Measurements from ENCODE around the gene DHX32.

Gene DHX32

DNA sequence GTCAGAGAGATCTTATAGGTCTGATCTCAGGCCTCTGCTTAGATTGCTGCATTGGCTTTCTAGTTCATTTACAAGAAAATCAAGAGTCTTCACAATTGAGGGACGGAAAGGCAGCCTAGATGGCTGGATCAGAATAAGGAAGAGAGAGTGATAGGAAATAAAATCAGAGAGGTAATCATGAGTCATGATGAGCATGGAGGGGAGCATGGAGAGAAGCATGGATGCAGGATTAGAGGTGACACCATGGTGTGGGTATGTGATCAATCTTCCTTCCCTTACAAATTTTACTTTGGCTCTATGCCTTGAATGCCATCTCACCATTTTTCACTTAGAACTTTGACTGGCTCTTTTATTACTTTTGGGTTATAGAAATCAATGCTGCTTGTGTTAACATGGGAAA lies 56.4 kb downstream of the DHX32 start:
- peak overlapping the region; percentile 99 for H3K4me3 ChIP-seq (ENCODE audit: low read length)
- TF ChIP-seq, protein P1, sequence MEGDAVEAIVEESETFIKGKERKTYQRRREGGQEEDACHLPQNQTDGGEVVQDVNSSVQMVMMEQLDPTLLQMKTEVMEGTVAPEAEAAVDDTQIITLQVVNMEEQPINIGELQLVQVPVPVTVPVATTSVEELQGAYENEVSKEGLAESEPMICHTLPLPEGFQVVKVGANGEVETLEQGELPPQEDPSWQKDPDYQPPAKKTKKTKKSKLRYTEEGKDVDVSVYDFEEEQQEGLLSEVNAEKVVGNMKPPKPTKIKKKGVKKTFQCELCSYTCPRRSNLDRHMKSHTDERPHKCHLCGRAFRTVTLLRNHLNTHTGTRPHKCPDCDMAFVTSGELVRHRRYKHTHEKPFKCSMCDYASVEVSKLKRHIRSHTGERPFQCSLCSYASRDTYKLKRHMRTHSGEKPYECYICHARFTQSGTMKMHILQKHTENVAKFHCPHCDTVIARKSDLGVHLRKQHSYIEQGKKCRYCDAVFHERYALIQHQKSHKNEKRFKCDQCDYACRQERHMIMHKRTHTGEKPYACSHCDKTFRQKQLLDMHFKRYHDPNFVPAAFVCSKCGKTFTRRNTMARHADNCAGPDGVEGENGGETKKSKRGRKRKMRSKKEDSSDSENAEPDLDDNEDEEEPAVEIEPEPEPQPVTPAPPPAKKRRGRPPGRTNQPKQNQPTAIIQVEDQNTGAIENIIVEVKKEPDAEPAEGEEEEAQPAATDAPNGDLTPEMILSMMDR (conservative IDR thresholded peaks at IDR 0.05; ENCODE audit: low read length): no peak
- peak; percentile 28 for DNase-seq (ENCODE audit: low read depth)

DNA sequence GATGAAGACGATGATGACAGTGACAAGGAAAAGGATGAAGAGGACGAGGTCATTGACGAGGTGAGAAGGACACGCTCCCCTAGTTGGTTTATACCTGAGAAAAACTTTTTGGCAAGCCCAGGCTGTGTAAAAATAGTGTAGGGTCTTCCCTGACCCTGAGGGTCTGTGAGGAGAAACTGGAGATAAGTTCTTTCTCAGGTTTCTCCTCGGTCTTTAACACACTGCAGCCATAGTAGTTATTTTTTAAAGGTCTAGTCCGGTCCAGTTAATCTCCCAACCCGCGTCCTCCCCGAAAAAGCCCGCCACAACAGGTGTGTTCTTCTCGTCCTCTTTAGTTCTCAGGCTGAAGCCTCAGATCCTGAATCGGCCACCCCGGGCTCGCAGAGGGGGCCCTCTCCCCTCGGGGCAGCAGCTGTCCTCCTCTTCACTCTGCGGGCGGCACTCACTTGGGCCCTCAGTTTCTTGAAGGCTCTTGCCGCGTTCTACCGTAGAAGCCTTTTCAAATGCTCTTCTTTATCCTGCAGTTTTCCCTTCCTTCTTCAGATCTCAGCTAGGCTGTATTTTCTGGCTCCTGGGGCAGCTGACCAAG lies 57.3 kb downstream of the DHX32 start:
- TF ChIP-seq, protein P1 (conservative IDR thresholded peaks at IDR 0.05; ENCODE audit: low read length): no peak
- H3K4me3 ChIP-seq (ENCODE audit: low read length): peak overlapping the region; percentile 99
- no peak for DNase-seq (ENCODE audit: low read depth)

DNA sequence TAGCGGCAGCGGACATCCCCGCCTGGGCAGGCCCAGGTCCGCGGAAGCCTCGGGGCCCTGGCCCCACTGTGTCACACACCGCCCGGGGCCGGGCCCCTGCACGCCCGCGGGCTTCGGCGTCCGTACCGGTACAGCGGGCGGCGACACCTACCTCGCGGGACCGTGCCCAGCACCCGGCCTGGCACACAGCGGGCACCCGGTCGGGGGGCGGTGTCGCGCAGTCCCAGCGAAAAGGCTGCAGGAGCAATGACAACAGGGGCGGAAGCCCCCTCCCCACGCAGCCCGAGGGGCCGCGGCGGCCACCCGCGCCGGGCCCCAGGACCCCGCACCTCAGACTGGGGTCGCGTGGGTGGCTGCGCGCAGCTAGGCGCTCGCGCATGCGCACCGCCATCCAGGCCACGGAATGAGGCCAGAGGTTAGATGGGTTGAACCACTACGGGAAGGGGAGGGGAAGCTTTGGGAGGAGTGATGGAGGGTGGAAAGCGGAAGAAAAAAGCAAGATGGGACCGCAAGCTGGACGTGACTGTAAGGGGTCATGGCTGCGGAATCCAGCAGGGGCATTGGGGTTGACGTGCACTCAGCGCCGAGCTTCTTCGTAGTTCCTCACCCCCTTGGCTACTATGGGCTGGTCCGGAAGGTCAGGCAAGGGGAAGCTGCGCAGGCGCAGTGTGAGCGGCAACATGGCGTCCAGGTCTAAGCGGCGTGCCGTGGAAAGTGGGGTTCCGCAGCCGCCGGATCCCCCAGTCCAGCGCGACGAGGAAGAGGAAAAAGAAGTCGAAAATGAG lies 58.0 kb downstream of the DHX32 start, which contains the start of the genes BCCIP and UROS:
TSS of gene BCCIP (plus strand) at position 669 of the 785 bp plus-strand sequence. CDS start at position 681, 12 bp downstream.
TSS of gene UROS (minus strand) at position 381 of the 785 bp plus-strand sequence. CDS start 6,759 bp downstream, outside the sequence.
- peak within 1 kb of the TSS; percentile 99 for H3K4me3 ChIP-seq (ENCODE audit: low read length)
- peak; percentile 86 for DNase-seq (ENCODE audit: low read depth)
- TF ChIP-seq, protein P1 (conservative IDR thresholded peaks at IDR 0.05; ENCODE audit: low read length): no peak

DNA sequence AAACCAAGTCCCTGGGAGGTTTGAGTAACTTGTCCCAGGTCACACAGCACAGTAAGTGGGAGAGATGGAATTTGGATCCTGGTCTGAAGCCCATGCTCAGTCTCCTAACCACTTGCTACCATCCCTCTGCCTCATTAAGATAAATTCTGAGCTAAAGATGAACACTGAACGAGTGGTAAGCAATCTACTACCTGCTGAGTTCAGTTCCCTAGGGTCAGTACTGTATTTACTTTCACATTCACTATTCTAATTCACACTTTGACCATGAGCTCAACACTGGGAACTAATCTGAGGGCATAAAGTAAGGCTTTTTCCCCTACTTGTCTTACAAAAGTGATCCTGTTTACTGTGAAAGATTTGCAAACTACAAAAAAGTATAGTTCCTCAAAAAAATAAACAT lies 60.4 kb downstream of the DHX32 start:
- TF ChIP-seq, protein P1 (conservative IDR thresholded peaks at IDR 0.05; ENCODE audit: low read length): no peak
- no peak for DNase-seq (ENCODE audit: low read depth)
- no peak overlapping the region for H3K4me3 ChIP-seq (ENCODE audit: low read length)

DNA sequence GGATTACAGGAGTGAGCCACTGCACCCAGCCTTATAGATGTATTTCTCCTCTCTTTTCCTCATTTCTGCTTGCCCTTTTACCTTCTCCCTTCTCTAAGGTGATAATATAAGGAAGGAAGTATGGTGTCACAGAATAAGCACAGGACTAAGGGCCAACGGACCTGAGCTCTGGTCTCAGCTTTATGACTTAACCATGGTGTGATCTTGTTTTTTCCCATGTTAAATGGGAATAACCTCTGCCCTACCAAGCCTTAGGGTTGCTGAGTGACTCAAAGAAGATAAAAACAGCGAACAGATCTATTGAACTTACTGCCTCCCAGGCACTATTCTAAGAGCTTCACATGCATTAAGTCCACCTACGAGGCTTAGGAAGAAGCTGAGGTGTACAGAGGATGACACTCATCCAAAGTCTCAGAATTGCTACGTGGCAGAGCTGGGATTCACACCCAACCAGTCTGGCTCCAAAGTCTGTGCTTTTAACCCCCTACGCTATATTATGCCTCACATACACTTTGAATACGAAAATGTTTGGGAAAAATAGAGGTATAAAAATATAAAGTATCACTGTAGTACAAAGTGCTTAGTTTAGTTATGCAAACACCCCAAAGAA lies 63.6 kb downstream of the DHX32 start:
- DNase-seq (ENCODE audit: low read depth): no peak
- no peak overlapping the region for H3K4me3 ChIP-seq (ENCODE audit: low read length)
- TF ChIP-seq, protein P1 (conservative IDR thresholded peaks at IDR 0.05; ENCODE audit: low read length): no peak

DNA sequence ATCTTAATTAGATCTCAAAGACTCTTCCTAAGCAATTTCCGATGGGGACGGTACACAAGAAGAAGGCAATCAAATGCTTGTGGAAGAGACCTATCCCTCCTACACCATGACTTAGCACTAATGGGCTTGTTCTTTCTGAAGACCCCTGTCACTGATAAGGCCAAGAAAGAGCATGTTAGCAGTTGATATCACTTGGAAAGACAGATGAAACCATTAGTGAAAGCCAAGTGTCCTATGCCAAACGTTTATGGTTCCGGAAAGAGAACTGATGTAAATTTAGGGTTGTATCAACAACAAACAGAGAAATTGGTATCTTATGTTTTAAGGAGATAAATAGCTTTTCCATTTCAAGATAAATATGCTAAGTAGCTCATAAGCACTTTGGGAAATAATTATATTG lies 64.5 kb downstream of the DHX32 start:
- TF ChIP-seq, protein P1 (conservative IDR thresholded peaks at IDR 0.05; ENCODE audit: low read length): no peak

More for the DNA sequence above, 64.5 kb downstream of the DHX32 start:
- H3K4me3 ChIP-seq (ENCODE audit: low read length): no peak overlapping the region
- DNase-seq (ENCODE audit: low read depth): no peak

Measured in AG10803 (cell line).